H1 (cell line): ENCODE measurements around the gene TINCR. TPM values are rescaled to one million over a fixed set of nuclear protein-coding genes. Genes with fewer than 3 reads are reported as not detected.
A peak's percentile ranks its signal among the peaks of the same experiment; 100 is the strongest.

Experiments
- CTCF ChIA-PET: fragments of 300-600 bp; sonication (Branson Sonifier 250); formaldehyde crosslinking; loops from one replicate; lab custom pipeline; 2021; ENCODE audit not compliant: partially characterized antibody; lab: Charles Lee
- POLR2A ChIA-PET: fragments of 300-600 bp; sonication (Branson Sonifier 250); formaldehyde crosslinking; loops from one replicate; lab custom pipeline; 2021; ENCODE audit warnings: inconsistent platforms; ENCODE audit not compliant: partially characterized antibody; lab: Charles Lee
- DNase-seq, 2 experiments: peaks; one replicate each; pipeline versions ENCODE4 v3.0.0 to v3.0.0-alpha.2; 2010 to 2022; ENCODE audit warnings: low spot score in 2 of 2, low read depth in 1 of 2, mixed read lengths in 1 of 2
- FAIRE-seq: peaks from 2 replicates; lab custom pipeline; 2011; peaks lifted over from hg19 to GRCh38; lab: Jason Lieb, UNC
- H2AFZ ChIP-seq: 2 replicates; pipeline ENCODE4 v1.8.1; 2012; ENCODE audit warnings: low read length, inconsistent platforms
- H2AK5ac ChIP-seq: 2 replicates; pipeline ENCODE4 v1.6.1; 2013; ENCODE audit warnings: low read depth, low read length
- H2BK120ac ChIP-seq: replicated peaks from 2 replicates; pipeline ENCODE3; 2013; ENCODE audit warnings: low read depth, low read length, inconsistent platforms
- H2BK12ac ChIP-seq: 2 replicates; pipeline ENCODE4 v1.6.1; 2013; ENCODE audit warnings: low read depth, low read length
- H2BK15ac ChIP-seq: 2 replicates; pipeline ENCODE4 v1.6.1; 2013; ENCODE audit warnings: low read length
- H2BK20ac ChIP-seq: 2 replicates; pipeline ENCODE4 v1.6.1; 2013; ENCODE audit warnings: low read length
- H2BK5ac ChIP-seq: 2 replicates; pipeline ENCODE4 v1.6.1; 2013; ENCODE audit warnings: low read depth, low read length
- H3K14ac ChIP-seq: 2 replicates; pipeline ENCODE4 v1.6.1; 2013; ENCODE audit warnings: inconsistent platforms; ENCODE audit not compliant: insufficient read length
- H3K18ac ChIP-seq: 2 replicates; pipeline ENCODE4 v1.6.1; 2013; ENCODE audit warnings: low read length; ENCODE audit errors: extremely low read depth
- H3K23ac ChIP-seq: 2 replicates; pipeline ENCODE4 v1.6.1; 2013; ENCODE audit warnings: inconsistent platforms; ENCODE audit not compliant: insufficient read length
- H3K23me2 ChIP-seq: 2 replicates; pipeline ENCODE4 v1.6.1; 2013; ENCODE audit warnings: low read depth, low read length
- H3K27ac ChIP-seq: 2 replicates; pipeline ENCODE4 v1.6.1; 2011; ENCODE audit warnings: low read depth, low read length, inconsistent platforms
- H3K27me3 ChIP-seq, 4 experiments: replicated peaks in 1 of 4; 1 replicate in 1 of 4; 2 replicates in 3 of 4; pipeline versions ENCODE4 v1.6.1 to v1.8.1; 2011 to 2013; ENCODE audit warnings: low read length in 3 of 4, mild to moderate bottlenecking in 3 of 4, inconsistent platforms in 2 of 4, mixed read lengths in 2 of 4, moderate library complexity in 1 of 4; ENCODE audit not compliant: control insufficient read depth in 3 of 4, insufficient read depth in 3 of 4; ENCODE audit errors: extremely low read depth in 1 of 4
- H3K36me3 ChIP-seq, 4 experiments: 2 replicates each; pipeline versions ENCODE4 v1.6.1 to v1.8.1; 2011 to 2013; ENCODE audit warnings: mild to moderate bottlenecking in 4 of 4, low read length in 3 of 4, moderate library complexity in 2 of 4, control low read depth in 1 of 4, inconsistent platforms in 1 of 4; ENCODE audit not compliant: insufficient read depth in 4 of 4, control insufficient read depth in 2 of 4
- H3K4ac ChIP-seq: replicated peaks from 2 replicates; pipeline ENCODE3; 2013; ENCODE audit warnings: low read length, low read depth, mixed read lengths, inconsistent platforms; ENCODE audit not compliant: insufficient read length
- H3K4me1 ChIP-seq, 4 experiments: replicated peaks in 1 of 4; 1 replicate in 1 of 4; 2 replicates in 3 of 4; pipeline versions ENCODE4 v1.6.1 to v1.8.1; 2011 to 2013; ENCODE audit warnings: low read length in 3 of 4, inconsistent platforms in 2 of 4, mixed read lengths in 1 of 4; ENCODE audit not compliant: insufficient read depth in 4 of 4, control insufficient read depth in 3 of 4
- H3K4me2 ChIP-seq, 2 experiments: 2 replicates each; pipeline versions ENCODE4 v1.6.1 to v1.8.1; 2011 to 2013; ENCODE audit warnings: low read depth in 2 of 2, low read length in 2 of 2, control low read depth in 1 of 2, inconsistent platforms in 1 of 2, mild to moderate bottlenecking in 1 of 2; ENCODE audit not compliant: insufficient read depth in 1 of 2
- H3K4me3 ChIP-seq, 4 experiments: fragments of 200-600, 300-600 bp in 1 of 4; sonication (generic), shearing (Covaris generic), sonication (Bioruptor Twin) in 1 of 4; 2 replicates each; pipeline versions ENCODE4 v1.5.1 to v1.8.1; 2011 to 2016; ENCODE audit warnings: low read length in 4 of 4, low read depth in 3 of 4, control low read depth in 2 of 4, inconsistent platforms in 2 of 4, mild to moderate bottlenecking in 2 of 4, mixed read lengths in 1 of 4, moderate library complexity in 1 of 4; ENCODE audit not compliant: insufficient read depth in 2 of 4; ENCODE audit errors: extremely low read depth in 1 of 4
- H3K56ac ChIP-seq: replicated peaks from 2 replicates; pipeline ENCODE3; 2013; ENCODE audit warnings: low read depth, mild to moderate bottlenecking, mixed read lengths, low read length, inconsistent platforms; ENCODE audit not compliant: insufficient read length
- H3K79me1 ChIP-seq: 2 replicates; pipeline ENCODE4 v1.6.1; 2013; ENCODE audit warnings: low read depth, low read length, control low read depth
- H3K79me2 ChIP-seq, 2 experiments: 2 replicates each; pipeline versions ENCODE4 v1.6.1 to v1.8.1; 2012 to 2013; ENCODE audit warnings: low read length in 2 of 2, mild to moderate bottlenecking in 2 of 2, inconsistent platforms in 1 of 2; ENCODE audit not compliant: insufficient read depth in 2 of 2, control insufficient read depth in 1 of 2
- H3K9ac ChIP-seq, 4 experiments: replicated peaks in 1 of 4; 1 replicate in 1 of 4; 2 replicates in 3 of 4; pipeline versions ENCODE4 v1.6.1 to v1.8.1; 2011 to 2013; ENCODE audit warnings: low read depth in 3 of 4, low read length in 3 of 4, control low read depth in 2 of 4, mild to moderate bottlenecking in 2 of 4, moderate library complexity in 2 of 4, inconsistent platforms in 1 of 4; ENCODE audit errors: extremely low read depth in 1 of 4
- H3K9me3 ChIP-seq, 2 experiments: 2 replicates each; pipeline versions ENCODE4 v1.6.1 to v1.8.1; 2012 to 2013; ENCODE audit warnings: mild to moderate bottlenecking in 2 of 2, moderate library complexity in 2 of 2, control low read depth in 1 of 2, inconsistent platforms in 1 of 2, low read depth in 1 of 2, low read length in 1 of 2, mixed read lengths in 1 of 2; ENCODE audit not compliant: insufficient read depth in 2 of 2
- H4K20me1 ChIP-seq, 2 experiments: replicated peaks in 1 of 2; 2 replicates each; pipeline versions ENCODE3 to v1.8.1; 2011 to 2013; ENCODE audit warnings: inconsistent platforms in 2 of 2, low read length in 2 of 2, mild to moderate bottlenecking in 1 of 2; ENCODE audit not compliant: insufficient read depth in 2 of 2, control insufficient read depth in 1 of 2
- H4K5ac ChIP-seq: 2 replicates; pipeline ENCODE4 v1.6.1; 2013; ENCODE audit warnings: low read length, low read depth, mixed read lengths, inconsistent platforms; ENCODE audit not compliant: insufficient read length
- H4K8ac ChIP-seq: 2 replicates; pipeline ENCODE4 v1.8.0; 2013; ENCODE audit warnings: mild to moderate bottlenecking, moderate library complexity, low read length, inconsistent platforms; ENCODE audit not compliant: insufficient read depth; ENCODE audit errors: extremely low read depth
- H4K91ac ChIP-seq: replicated peaks from 2 replicates; pipeline ENCODE3; 2013; ENCODE audit warnings: low read length, mixed read lengths, inconsistent platforms; ENCODE audit not compliant: insufficient read length
- GTF2F1 ChIP-seq: IDR thresholded peaks from 2 replicates; pipeline ENCODE4 v1.6.1; 2012; ENCODE audit warnings: low read depth, low read length, improper control_type of control experiment, borderline replicate concordance
- MAX ChIP-seq: IDR thresholded peaks from 2 replicates; pipeline ENCODE4 v1.6.1; 2012; ENCODE audit warnings: inconsistent platforms
- TBP ChIP-seq: IDR thresholded peaks from 2 replicates; pipeline ENCODE4 v1.6.1; 2011; ENCODE audit warnings: low read depth, low read length, improper control_type of control experiment
- WGBS, 2 experiments: shearing (Covaris generic) in 1 of 2; methylation state at CpG; one replicate each; pipeline versions ENCODE4 v1.1.6 to v1.1.7; 2013 to 2015; ENCODE audit warnings: low lambda C conversion rate in 2 of 2, mixed read lengths in 2 of 2, inconsistent platforms in 1 of 2, low coverage in 1 of 2, missing lambda C conversion rate in 1 of 2; ENCODE audit not compliant: insufficient replicate concordance in 2 of 2, insufficient coverage in 1 of 2, insufficient read length in 1 of 2; ENCODE audit errors: extremely low coverage in 1 of 2, missing lambda C conversion rate in 1 of 2; 5-methylcytosine and 5-hydroxymethylcytosine counted together
- polyA plus RNA-seq, 7 experiments: library from polyadenylated mRNA; depleted of rRNA in 3 of 7; stranded (reverse) in 5 of 7; unstranded in 2 of 7; fragments of >200 nt in 5 of 7; fragments of 200-250 nt in 2 of 7; gene quantifications; 1 replicate in 5 of 7; 2 replicates in 1 of 7; 4 replicates in 1 of 7; pipeline versions ENCODE4 v1.2.1 to v1.2.3, GENCODE V29; 2011 to 2013; ENCODE audit warnings: missing spikeins in 2 of 7, mixed read lengths in 2 of 7
- total RNA-seq: library from RNA; stranded (reverse); fragmentation: NEBNext Ultra II Directional; extraction: Animal tissue kit (Norgen Biotek cat#: 25700); gene quantifications from 2 replicates; pipeline ENCODE4 v1.2.1, GENCODE V29; 2021

Gene TINCR
- total and polyA plus RNA-seq, 2 of the 8 experiments (the other 6 are each of a cell fraction or from before 2014, with no cell fraction given), result 0.52 to 1.4 TPM

- H3K4me2 ChIP-seq, result no peak overlapping the region
- H4K91ac ChIP-seq, result peak overlapping the region; percentile 91
- H2BK120ac ChIP-seq, result no peak overlapping the region
- FAIRE-seq (no peak), DNase-seq (no peak)
- H3K4ac ChIP-seq, result no peak overlapping the region
- WGBS, 2 experiments, result 96% methylated on average over 12 of the region's 12 CpGs; no CpG with 5 or more reads in 1 of the 2 experiments
- H3K56ac ChIP-seq, result no peak overlapping the region
- H3K27ac ChIP-seq, result no peak overlapping the region
- peaks cover 2 to 15% (median 13%) of the 10 kb centered on the region in 4 experiments for H3K4me1 ChIP-seq
- no peaks in the 10 kb centered on the region; the same call in 1 of the 2 replicates for H3K23me2 ChIP-seq
- H3K9ac ChIP-seq, result no peak overlapping the region
- H4K5ac ChIP-seq, result no peak overlapping the region
- H2AK5ac ChIP-seq, result peak overlapping the region; percentile 75; the same call in 1 of the 2 replicates
- POLR2A ChIA-PET, result interaction anchor here (0.7 kb wide), 1 partner anchor 562 kb away, joined by 3 read pairs; no protein-coding TSS in a partner anchor
- H3K4me3 ChIP-seq, result no peak overlapping the region
- no peak overlapping the region for H4K8ac ChIP-seq
- no peaks in the 10 kb centered on the region for H4K20me1 ChIP-seq
- no peak overlapping the region for H3K14ac ChIP-seq
- no peak overlapping the region for H2BK5ac ChIP-seq
- H2BK15ac ChIP-seq, result 0 out of 2 replicates have a peak overlapping the region, but pooled peaks have one; percentile 72
- peak overlapping the region; percentile 32; the same call in 1 of the 2 replicates for H3K18ac ChIP-seq
- H3K27me3 ChIP-seq, result no peaks in the 10 kb centered on the region; a peak in 1 of 7 replicates
- H2BK12ac ChIP-seq, result peak overlapping the region; percentile 90; the same call in 1 of the 2 replicates
- no peak overlapping the region for H3K23ac ChIP-seq
- H3K79me1 ChIP-seq, result no peaks in the 10 kb centered on the region
- peaks cover 6 to 12% of the 10 kb centered on the region in 2 experiments for H3K9me3 ChIP-seq
- H2AFZ ChIP-seq, result no peak overlapping the region
- CTCF ChIA-PET, result interaction anchor here (0.6 to 16.7 kb wide), 5 partner anchors 9 to 1145 kb away, joined by 3 to 206 read pairs (median 35); no protein-coding TSS in a partner anchor
- 0 out of 2 replicates have a peak overlapping the region, but pooled peaks have one; percentile 61 for H2BK20ac ChIP-seq
- no peaks in the 10 kb centered on the region for H3K79me2 ChIP-seq
- no peaks in the 10 kb centered on the region for H3K36me3 ChIP-seq
- TF ChIP-seq TBP (no peak), GTF2F1 (no peak), MAX (no peak)
These were observed 29.9 kb downstream of the TINCR start for GRCh38 chr19:5537870-5538269.
